ENCODE results near the gene SYT1.

DNA sequence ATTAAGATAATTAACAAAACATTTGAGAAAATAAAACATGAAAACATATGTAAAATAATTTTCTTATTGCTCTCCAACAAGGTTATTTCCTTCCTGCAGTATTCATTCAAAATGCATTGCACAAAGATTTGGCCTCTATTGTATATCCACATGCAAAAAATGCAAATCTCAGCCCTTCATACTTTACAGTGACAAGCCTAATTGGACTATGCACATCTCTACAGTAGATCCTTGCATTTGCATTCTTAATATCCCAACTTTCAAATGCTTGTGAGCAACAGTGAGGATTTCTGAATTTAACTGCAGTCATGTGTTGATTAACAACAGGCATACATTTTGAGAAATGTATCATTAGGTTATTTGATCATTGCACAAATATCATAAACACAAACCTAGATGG, 492.5 kb downstream of the SYT1 start:
- TF ChIP-seq, protein P1, sequence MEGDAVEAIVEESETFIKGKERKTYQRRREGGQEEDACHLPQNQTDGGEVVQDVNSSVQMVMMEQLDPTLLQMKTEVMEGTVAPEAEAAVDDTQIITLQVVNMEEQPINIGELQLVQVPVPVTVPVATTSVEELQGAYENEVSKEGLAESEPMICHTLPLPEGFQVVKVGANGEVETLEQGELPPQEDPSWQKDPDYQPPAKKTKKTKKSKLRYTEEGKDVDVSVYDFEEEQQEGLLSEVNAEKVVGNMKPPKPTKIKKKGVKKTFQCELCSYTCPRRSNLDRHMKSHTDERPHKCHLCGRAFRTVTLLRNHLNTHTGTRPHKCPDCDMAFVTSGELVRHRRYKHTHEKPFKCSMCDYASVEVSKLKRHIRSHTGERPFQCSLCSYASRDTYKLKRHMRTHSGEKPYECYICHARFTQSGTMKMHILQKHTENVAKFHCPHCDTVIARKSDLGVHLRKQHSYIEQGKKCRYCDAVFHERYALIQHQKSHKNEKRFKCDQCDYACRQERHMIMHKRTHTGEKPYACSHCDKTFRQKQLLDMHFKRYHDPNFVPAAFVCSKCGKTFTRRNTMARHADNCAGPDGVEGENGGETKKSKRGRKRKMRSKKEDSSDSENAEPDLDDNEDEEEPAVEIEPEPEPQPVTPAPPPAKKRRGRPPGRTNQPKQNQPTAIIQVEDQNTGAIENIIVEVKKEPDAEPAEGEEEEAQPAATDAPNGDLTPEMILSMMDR (IDR thresholded peaks at IDR 0.05): no peak
- no peak for TF ChIP-seq POLR2A (IDR thresholded peaks at IDR 0.05)

All from Peyer's patch (tissue), 4 donors.